ENCODE results near the gene OR52E1.
"Not testable (repeated sequence)": the region's sequence is repeated elsewhere in the genome, so short reads cannot be mapped to it uniquely, and the experiment has no call there.

OR52E1 gene

GRCh38 chr11:5043380-5043779, 26.0 kb upstream of the OR52E1 start:
- TF ChIP-seq, protein P1, sequence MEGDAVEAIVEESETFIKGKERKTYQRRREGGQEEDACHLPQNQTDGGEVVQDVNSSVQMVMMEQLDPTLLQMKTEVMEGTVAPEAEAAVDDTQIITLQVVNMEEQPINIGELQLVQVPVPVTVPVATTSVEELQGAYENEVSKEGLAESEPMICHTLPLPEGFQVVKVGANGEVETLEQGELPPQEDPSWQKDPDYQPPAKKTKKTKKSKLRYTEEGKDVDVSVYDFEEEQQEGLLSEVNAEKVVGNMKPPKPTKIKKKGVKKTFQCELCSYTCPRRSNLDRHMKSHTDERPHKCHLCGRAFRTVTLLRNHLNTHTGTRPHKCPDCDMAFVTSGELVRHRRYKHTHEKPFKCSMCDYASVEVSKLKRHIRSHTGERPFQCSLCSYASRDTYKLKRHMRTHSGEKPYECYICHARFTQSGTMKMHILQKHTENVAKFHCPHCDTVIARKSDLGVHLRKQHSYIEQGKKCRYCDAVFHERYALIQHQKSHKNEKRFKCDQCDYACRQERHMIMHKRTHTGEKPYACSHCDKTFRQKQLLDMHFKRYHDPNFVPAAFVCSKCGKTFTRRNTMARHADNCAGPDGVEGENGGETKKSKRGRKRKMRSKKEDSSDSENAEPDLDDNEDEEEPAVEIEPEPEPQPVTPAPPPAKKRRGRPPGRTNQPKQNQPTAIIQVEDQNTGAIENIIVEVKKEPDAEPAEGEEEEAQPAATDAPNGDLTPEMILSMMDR (conservative IDR thresholded peaks at IDR 0.05; ENCODE audit: low read depth, low read length) = no peak
- no peak overlapping the region for H3K4me3 ChIP-seq (ENCODE audit: low read length)
- DNase-seq (ENCODE audit: low read depth) = peak; percentile 41

DNA sequence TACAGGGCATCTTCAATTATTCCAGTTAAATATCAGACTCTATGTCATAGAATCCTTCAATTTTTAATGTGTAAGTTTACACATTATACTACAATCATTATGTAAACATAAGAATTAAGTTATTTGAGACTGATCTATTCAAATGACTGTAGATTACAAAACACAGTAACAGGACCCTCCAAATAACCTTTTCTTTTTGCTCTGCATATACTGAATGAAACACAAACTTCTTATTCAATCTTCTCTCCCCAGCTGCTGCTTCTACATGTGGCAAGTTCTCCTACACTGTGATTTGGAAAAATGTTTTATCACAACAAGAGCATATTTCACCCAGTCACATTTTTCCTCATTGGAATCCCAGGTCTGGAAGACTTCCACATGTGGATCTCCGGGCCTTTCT, 23.1 kb upstream of the OR52E1 start, which contains the start of gene OR52J3:
Gene OR52J3, plus strand, starts transcription at position 301 of the 400 bp plus-strand sequence. Its CDS starts 0 bp downstream, at position 301.
- TF ChIP-seq, protein P1 (conservative IDR thresholded peaks at IDR 0.05; ENCODE audit: low read depth, low read length) = no peak
- DNase-seq (ENCODE audit: low read depth) = no peak
- H3K4me3 ChIP-seq (ENCODE audit: low read length) = no peak within 1 kb of the TSS

DNA sequence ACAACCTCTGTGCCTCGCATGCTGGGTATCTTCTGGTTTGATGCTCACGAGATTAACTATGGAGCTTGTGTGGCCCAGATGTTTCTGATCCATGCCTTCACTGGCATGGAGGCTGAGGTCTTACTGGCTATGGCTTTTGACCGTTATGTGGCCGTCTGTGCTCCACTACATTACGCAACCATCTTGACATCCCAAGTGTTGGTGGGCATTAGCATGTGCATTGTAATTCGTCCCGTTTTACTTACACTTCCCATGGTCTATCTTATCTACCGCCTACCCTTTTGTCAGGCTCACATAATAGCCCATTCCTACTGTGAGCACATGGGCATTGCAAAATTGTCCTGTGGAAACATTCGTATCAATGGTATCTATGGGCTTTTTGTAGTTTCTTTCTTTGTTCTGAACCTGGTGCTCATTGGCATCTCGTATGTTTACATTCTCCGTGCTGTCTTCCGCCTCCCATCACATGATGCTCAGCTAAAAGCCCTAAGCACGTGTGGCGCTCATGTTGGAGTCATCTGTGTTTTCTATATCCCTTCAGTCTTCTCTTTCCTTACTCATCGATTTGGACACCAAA, 22.5 kb upstream of the OR52E1 start:
- no peak for DNase-seq (ENCODE audit: low read depth)
- TF ChIP-seq, protein P1 (conservative IDR thresholded peaks at IDR 0.05; ENCODE audit: low read depth, low read length) = no peak
- no peak overlapping the region for H3K4me3 ChIP-seq (ENCODE audit: low read length)

- H3K4me3 ChIP-seq (ENCODE audit: low read length); DNase-seq (ENCODE audit: low read depth): not testable (repeated sequence)
These were observed 10.7 kb upstream of the OR52E1 start for GRCh38 chr11:5058679-5059078.

- no peak for DNase-seq (ENCODE audit: low read depth)
- TF ChIP-seq, protein P1 (conservative IDR thresholded peaks at IDR 0.05; ENCODE audit: low read depth, low read length) = no peak
- H3K4me3 ChIP-seq (ENCODE audit: low read length) = no peak within 1 kb of the TSS
These were observed 10.0 kb upstream of the OR52E1 start, which contains the start of gene OR52E2 for GRCh38 chr11:5059391-5059790. OR52E2 (minus strand) TSS chr11:5059627; CDS start chr11:5059627, 0 bp downstream.

DNA sequence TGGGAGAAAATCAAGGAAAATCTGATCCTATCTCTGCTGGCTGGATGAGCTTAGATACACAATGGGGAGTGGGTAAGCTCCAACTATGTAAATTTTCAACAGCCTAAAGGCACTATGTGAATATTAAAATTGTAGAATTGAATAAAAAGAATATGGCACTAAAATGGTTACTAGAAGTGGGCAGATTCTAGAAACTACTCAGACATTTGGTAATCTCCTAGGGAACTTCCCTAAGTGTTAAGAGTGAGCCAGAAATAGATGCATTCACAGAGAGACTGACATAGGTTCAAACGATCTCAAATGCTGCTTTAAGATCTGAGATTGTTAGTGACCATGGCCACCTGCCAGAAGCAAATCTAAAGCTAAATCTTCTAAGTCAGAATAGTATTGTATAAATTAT, 4.3 kb upstream of the OR52E1 start:
- DNase-seq (ENCODE audit: low read depth) = no peak
- TF ChIP-seq, protein P1 (conservative IDR thresholded peaks at IDR 0.05; ENCODE audit: low read depth, low read length) = no peak
- H3K4me3 ChIP-seq (ENCODE audit: low read length) = no peak overlapping the region

- no peak for DNase-seq (ENCODE audit: low read depth)
- TF ChIP-seq, protein P1 (conservative IDR thresholded peaks at IDR 0.05; ENCODE audit: low read depth, low read length) = no peak
- H3K4me3 ChIP-seq (ENCODE audit: low read length) = no peak overlapping the region
These were observed 2.4 kb downstream of the OR52E1 start for GRCh38 chr11:5071799-5072198.
